AG09309 (cell line): Measurements from ENCODE around the gene PCCA.

Experiments
- DNase-seq: peaks from one replicate; pipeline ENCODE4 v3.0.0-alpha.2; 2010; ENCODE audit warnings: low read depth
- H3K4me3 ChIP-seq: 2 replicates; pipeline ENCODE4 v1.5.1; 2011; ENCODE audit warnings: mild to moderate bottlenecking, low read depth, low read length, moderate library complexity; ENCODE audit not compliant: control insufficient read depth
- TF ChIP-seq, protein P1 (sequence below): IDR thresholded peaks from 2 replicates; pipeline ENCODE4 v1.5.1; 2011; ENCODE audit warnings: mild to moderate bottlenecking, low read depth, low read length, inconsistent platforms; ENCODE audit not compliant: insufficient read depth, control insufficient read depth; ENCODE audit errors: missing control alignments

PCCA gene

DNA sequence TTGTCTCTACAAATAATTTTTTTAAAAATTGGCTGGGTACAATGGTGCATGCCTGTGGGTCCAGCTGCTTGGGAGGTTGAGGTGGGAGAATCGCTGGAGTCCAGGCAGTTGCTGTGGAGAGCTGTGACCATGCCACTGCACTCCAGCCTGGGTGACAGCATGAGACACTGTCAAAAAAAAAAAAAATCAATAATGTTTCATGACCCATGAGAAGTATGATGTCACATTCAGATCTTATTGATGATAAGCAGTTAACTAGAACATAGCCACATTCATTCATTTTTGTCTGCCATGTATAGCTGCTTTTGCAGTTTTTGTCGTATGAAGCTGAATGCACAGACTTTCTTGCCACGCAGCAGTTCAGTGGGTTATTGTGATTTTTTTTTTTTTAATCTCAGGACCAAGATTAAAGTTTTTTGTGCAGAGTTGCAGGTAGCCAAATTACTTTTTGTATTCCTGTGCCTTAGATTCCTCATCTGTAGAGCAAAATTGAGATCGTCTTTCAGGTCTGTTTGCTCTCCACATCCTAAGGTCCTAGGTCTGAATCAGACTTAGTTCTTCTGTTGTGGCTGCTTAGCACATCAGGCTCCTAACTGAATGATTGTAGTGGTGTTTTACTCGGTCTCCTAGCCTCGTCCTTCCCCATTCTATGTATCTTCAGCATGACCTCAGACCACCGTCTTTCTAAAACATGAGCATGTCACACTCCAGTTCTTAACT lies 354.5 kb downstream of the PCCA start:
- DNase-seq: no peak
- TF ChIP-seq, protein P1, sequence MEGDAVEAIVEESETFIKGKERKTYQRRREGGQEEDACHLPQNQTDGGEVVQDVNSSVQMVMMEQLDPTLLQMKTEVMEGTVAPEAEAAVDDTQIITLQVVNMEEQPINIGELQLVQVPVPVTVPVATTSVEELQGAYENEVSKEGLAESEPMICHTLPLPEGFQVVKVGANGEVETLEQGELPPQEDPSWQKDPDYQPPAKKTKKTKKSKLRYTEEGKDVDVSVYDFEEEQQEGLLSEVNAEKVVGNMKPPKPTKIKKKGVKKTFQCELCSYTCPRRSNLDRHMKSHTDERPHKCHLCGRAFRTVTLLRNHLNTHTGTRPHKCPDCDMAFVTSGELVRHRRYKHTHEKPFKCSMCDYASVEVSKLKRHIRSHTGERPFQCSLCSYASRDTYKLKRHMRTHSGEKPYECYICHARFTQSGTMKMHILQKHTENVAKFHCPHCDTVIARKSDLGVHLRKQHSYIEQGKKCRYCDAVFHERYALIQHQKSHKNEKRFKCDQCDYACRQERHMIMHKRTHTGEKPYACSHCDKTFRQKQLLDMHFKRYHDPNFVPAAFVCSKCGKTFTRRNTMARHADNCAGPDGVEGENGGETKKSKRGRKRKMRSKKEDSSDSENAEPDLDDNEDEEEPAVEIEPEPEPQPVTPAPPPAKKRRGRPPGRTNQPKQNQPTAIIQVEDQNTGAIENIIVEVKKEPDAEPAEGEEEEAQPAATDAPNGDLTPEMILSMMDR: no peak

DNA sequence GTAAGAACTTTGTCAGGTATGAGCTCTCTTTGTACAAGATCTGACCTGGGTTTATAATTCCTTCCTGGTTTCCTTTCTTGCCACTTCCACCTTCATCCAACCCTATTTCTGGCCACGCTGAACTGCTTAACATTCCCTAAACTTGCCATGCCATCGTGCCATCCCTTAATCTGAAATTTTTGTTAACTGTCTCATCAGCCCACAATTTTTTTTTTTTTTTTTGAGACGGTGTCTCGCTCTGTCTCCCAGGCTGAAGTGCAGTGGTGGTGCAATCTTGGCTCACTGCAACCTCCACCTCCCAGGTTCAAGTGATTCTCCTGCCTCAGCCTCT lies 355.1 kb downstream of the PCCA start:
- H3K4me3 ChIP-seq: no peak overlapping the region
- TF ChIP-seq, protein P1: no peak
- DNase-seq: no peak

More for the DNA sequence above, 354.5 kb downstream of the PCCA start:
- no peak overlapping the region for H3K4me3 ChIP-seq

DNA sequence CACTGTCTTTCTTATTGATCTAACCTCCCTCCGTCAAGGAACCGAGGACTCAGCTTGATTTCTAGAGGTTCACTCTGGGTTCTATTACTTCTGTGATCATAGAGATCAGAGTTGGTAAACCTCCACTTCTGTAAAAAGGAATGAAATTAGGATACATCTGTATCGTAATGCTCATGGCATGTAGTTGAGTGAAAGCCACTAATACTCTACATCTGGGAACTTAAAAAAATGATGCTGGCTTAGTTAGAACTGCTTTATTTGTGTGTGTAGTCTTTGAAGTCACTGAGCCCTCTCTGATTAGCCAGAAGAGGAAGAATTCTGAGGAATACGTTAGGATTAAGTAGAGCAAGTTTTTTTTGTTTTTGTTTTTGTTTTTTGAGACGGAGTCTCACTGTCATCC lies 358.9 kb downstream of the PCCA start:
- TF ChIP-seq, protein P1: no peak
- DNase-seq: no peak
- no peak overlapping the region for H3K4me3 ChIP-seq

DNA sequence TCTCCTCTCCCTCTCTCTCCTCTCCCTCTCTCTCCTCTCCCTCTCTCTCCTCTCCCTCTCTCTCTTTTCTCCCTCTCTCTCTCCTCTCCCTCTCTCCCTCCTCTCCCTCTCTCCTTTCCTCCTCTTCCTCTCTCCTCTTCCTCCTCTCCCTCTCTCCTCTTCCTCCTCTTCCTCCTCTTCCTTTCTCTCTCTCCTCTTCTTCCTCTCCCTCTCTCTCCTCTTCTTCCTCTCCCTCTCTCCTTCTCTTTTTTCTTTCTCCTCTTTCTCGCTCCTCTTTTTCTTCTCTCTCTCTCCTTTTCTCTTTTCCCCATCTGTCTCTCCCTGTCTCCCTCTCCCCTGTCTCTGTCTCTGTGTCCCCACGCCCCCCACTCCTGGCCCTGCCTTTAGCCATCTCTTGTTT lies 363.0 kb downstream of the PCCA start:
- TF ChIP-seq, protein P1: no peak
- no peak for DNase-seq
- H3K4me3 ChIP-seq: no peak overlapping the region

DNA sequence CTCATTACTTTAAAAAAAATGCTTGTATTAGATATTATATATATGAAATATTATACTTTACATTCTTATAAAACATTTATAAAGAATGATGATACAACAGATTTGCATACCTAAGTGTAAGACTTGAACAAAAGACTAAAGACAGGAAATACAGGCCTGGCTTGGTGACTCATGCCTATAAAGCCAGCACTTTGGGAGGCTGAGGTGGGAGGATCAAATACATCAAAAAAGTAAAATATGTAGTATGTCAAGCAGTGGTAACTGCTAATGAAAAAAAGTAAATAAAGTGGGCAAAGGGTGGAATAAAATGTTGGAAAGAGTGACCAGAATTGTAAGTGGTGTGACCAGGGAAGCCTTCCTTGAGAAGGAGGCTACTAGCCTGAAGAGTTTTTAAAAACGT lies 366.0 kb downstream of the PCCA start:
- no peak for DNase-seq
- TF ChIP-seq, protein P1: no peak
- H3K4me3 ChIP-seq: no peak overlapping the region

DNA sequence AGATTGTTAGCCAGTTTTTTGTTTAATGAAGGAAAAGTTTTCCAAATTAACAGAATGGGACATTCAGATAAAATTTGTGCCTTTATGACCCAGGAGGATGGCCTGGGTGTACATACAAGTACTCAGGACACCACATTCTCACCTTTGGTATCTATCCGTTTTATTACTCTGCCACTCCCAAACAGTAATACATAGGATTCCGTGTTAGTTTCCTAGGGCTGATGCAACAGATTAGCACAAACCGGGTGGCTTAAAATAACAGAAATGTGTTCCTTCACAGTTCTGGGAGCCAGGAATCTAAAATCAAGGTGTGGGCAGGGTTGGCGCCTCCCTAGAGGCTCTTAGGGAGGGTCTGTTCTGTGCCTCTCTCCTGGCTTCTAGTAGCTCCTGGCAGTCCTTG lies 369.8 kb downstream of the PCCA start:
- no peak for DNase-seq
- TF ChIP-seq, protein P1: no peak
- no peak overlapping the region for H3K4me3 ChIP-seq
